DMS53 (cell line): Measurements from ENCODE around the gene ETV1.
A peak's percentile ranks its signal among the peaks of the same experiment; 100 is the strongest.

ENCODE experiments used
- DNase-seq: peaks from one replicate; lab custom pipeline; 2025; lab: John Stamatoyannopoulos, UW

Gene ETV1

GRCh38 chr7:13879994-13880686 lies 109.3 kb downstream of the ETV1 start:
- no peak for DNase-seq

- DNase-seq, result no peak
Observed at GRCh38 chr7:13879143-13879542, 110.3 kb downstream of the ETV1 start.

GRCh38 chr7:13878154-13878553 lies 111.3 kb downstream of the ETV1 start:
- no peak for DNase-seq

GRCh38 chr7:13875496-13876074 lies 113.9 kb downstream of the ETV1 start:
- no peak for DNase-seq

- DNase-seq, result no peak
Observed at GRCh38 chr7:13874783-13875182, 114.7 kb downstream of the ETV1 start.

GRCh38 chr7:13872709-13873108 lies 116.8 kb downstream of the ETV1 start:
- peak; percentile 16 for DNase-seq

- no peak for DNase-seq
Observed at GRCh38 chr7:13871008-13871407, 118.5 kb downstream of the ETV1 start.

GRCh38 chr7:13860734-13861133 lies 128.7 kb downstream of the ETV1 start:
- DNase-seq, result no peak

GRCh38 chr7:13856012-13856411 lies 133.5 kb downstream of the ETV1 start:
- no peak for DNase-seq

GRCh38 chr7:13852281-13852968 lies 137.0 kb downstream of the ETV1 start:
- no peak for DNase-seq

- no peak for DNase-seq
Observed at GRCh38 chr7:13851736-13852135, 137.7 kb downstream of the ETV1 start.

GRCh38 chr7:13850185-13850752 lies 139.2 kb downstream of the ETV1 start:
- DNase-seq, result peak; percentile 91

- DNase-seq, result no peak
Observed at GRCh38 chr7:13849163-13849892, 140.1 kb downstream of the ETV1 start.

GRCh38 chr7:13848681-13849131 lies 140.8 kb downstream of the ETV1 start:
- no peak for DNase-seq

GRCh38 chr7:13846386-13846785 lies 143.1 kb downstream of the ETV1 start:
- DNase-seq, result no peak

- DNase-seq, result no peak
Observed at GRCh38 chr7:13845601-13846000, 143.9 kb downstream of the ETV1 start.

GRCh38 chr7:13844954-13845353 lies 144.5 kb downstream of the ETV1 start:
- DNase-seq, result no peak

- DNase-seq, result peak; percentile 56
Observed at GRCh38 chr7:13841284-13841683, 148.2 kb downstream of the ETV1 start.
